GM21526 (cell line): ENCODE results near the gene SYCP2L.
A peak's percentile ranks its signal among the peaks of the same experiment; 100 is the strongest.
"Not testable (repeated sequence)": the region's sequence is repeated elsewhere in the genome, so short reads cannot be mapped to it uniquely, and the experiment has no call there.

Source experiments
- ATAC-seq: cut with Tn5 transposase; IDR thresholded peaks from one replicate; pipeline ENCODE4 v1.9.1; 2021; ENCODE audit warnings: moderate library complexity; ENCODE audit not compliant: unreplicated experiment, low FRiP score

SYCP2L gene

GRCh38 chr6:10877012-10877411 is 9.8 kb upstream of the SYCP2L start:
- no peak for ATAC-seq

- no peak for ATAC-seq
These were observed 9.0 kb upstream of the SYCP2L start for GRCh38 chr6:10877871-10878270.

- no peak for ATAC-seq
These were observed 6.5 kb upstream of the SYCP2L start for GRCh38 chr6:10880366-10880765.

- not testable (repeated sequence) for ATAC-seq
These were observed 4.6 kb upstream of the SYCP2L start for GRCh38 chr6:10882253-10882630.

GRCh38 chr6:10882657-10883171 is 4.1 kb upstream of the SYCP2L start:
- no peak for ATAC-seq

- no peak for ATAC-seq
These were observed 3.3 kb upstream of the SYCP2L start for GRCh38 chr6:10883312-10884244.

- ATAC-seq, result no peak
These were observed 2.4 kb upstream of the SYCP2L start for GRCh38 chr6:10884245-10884972.

GRCh38 chr6:10886365-10886690 is 524 bp upstream of the SYCP2L start:
- ATAC-seq, result not testable (repeated sequence)

GRCh38 chr6:10890151-10890550 is 3.3 kb downstream of the SYCP2L start:
- ATAC-seq, result no peak

- ATAC-seq, result no peak
These were observed 5.1 kb downstream of the SYCP2L start for GRCh38 chr6:10891960-10892359.

- no peak for ATAC-seq
These were observed 8.1 kb downstream of the SYCP2L start for GRCh38 chr6:10894958-10895357.

GRCh38 chr6:10896691-10897090 is 9.8 kb downstream of the SYCP2L start:
- no peak for ATAC-seq

- ATAC-seq, result peak; percentile 97
These were observed 14.9 kb downstream of the SYCP2L start for GRCh38 chr6:10901770-10902169.

GRCh38 chr6:10904015-10904414 is 17.2 kb downstream of the SYCP2L start:
- ATAC-seq, result no peak

GRCh38 chr6:10908228-10908627 is 21.4 kb downstream of the SYCP2L start:
- no peak for ATAC-seq

GRCh38 chr6:10919520-10919919 is 32.7 kb downstream of the SYCP2L start:
- not testable (repeated sequence) for ATAC-seq

GRCh38 chr6:10933126-10933525 is 46.3 kb downstream of the SYCP2L start:
- no peak for ATAC-seq

GRCh38 chr6:10939840-10940239 is 53.0 kb downstream of the SYCP2L start:
- ATAC-seq, result no peak

GRCh38 chr6:10945845-10946244 is 59.0 kb downstream of the SYCP2L start:
- no peak for ATAC-seq

- no peak for ATAC-seq
These were observed 61.1 kb downstream of the SYCP2L start for GRCh38 chr6:10947966-10948365.
